AG04450 (cell line): Measurements from ENCODE around the gene DRICH1. TPM values are rescaled to one million over a fixed set of nuclear protein-coding genes. Genes with fewer than 3 reads are reported as not detected.

ENCODE experiments used
- CTCF ChIA-PET: fragments of 300-600, 350-600 bp; formaldehyde crosslinking; extraction: SDS; loops from one replicate; lab custom pipeline; 2022; ENCODE audit warnings: antibody characterized with exemption, inconsistent platforms; lab: Charles Lee
- POLR2A ChIA-PET: fragments of 350-600 bp; formaldehyde crosslinking; extraction: SDS; loops from one replicate; lab custom pipeline; 2021; ENCODE audit warnings: antibody characterized with exemption, inconsistent platforms; lab: Yijun Ruan, JAX
- DNase-seq: peaks from one replicate; pipeline ENCODE4 v3.0.0-alpha.2; 2011; ENCODE audit warnings: low read depth, low spot score
- H3K27ac ChIP-seq: one replicate; pipeline ENCODE4 v1.5.1; 2012; ENCODE audit warnings: low read depth, low read length, control low read depth
- H3K27me3 ChIP-seq: one replicate; pipeline ENCODE4 v1.6.0; 2012; ENCODE audit warnings: low read length; ENCODE audit not compliant: control insufficient read depth, insufficient read depth
- H3K4me3 ChIP-seq: 2 replicates; pipeline ENCODE4 v1.5.1; 2011; ENCODE audit warnings: mild to moderate bottlenecking, low read depth, low read length, control low read depth
- H3K9me3 ChIP-seq: 2 replicates; pipeline ENCODE4 v1.5.1; 2012; ENCODE audit warnings: low read length; ENCODE audit not compliant: control insufficient read depth, insufficient read depth
- polyA plus RNA-seq: library from polyadenylated mRNA; depleted of rRNA; stranded (reverse); fragments of >200 nt; gene quantifications from 2 replicates; pipeline ENCODE4 v1.2.3, GENCODE V29; 2011
- TF ChIP-seq, protein P1 (sequence below): IDR thresholded peaks from 2 replicates; pipeline ENCODE4 v1.5.1; 2011; ENCODE audit warnings: low read depth, low read length, control low read depth, inconsistent platforms

DRICH1 gene
- polyA plus RNA-seq, 1 experiment = 0.17 TPM

DNA sequence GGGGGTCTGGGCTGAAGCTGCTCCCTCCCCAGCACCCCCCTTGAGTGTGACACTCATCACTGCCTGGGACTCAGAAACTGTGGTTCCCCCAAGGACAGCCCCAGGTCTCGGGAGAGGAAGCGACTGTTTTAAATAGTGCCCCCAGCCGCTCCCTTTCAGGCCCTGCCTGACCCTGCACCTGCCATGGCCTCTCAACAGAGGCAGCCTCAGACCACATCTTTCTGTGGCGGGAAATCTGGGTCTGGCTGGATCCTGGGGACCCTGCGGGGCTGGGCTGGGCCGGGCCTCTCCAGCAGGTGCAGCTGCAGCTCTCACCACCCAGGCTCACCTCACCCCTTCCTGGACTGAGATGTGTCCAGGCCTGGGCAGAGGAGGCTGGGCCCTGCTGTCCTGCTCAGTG, 48.3 kb downstream of the DRICH1 start:
- ChIA-PET CTCF (interaction anchor here (1.0 kb wide), 1 partner anchor 42 kb away, joined by 3 read pairs; no protein-coding TSS in a partner anchor), POLR2A (no interaction called here)
- no peak for DNase-seq
- Histone ChIP-seq H3K9me3 (no peaks in the 10 kb centered on the region), H3K27me3 (peaks cover 18% of the 10 kb centered on the region), H3K27ac (no peak overlapping the region), H3K4me3 (no peak overlapping the region)
- TF ChIP-seq, protein P1, sequence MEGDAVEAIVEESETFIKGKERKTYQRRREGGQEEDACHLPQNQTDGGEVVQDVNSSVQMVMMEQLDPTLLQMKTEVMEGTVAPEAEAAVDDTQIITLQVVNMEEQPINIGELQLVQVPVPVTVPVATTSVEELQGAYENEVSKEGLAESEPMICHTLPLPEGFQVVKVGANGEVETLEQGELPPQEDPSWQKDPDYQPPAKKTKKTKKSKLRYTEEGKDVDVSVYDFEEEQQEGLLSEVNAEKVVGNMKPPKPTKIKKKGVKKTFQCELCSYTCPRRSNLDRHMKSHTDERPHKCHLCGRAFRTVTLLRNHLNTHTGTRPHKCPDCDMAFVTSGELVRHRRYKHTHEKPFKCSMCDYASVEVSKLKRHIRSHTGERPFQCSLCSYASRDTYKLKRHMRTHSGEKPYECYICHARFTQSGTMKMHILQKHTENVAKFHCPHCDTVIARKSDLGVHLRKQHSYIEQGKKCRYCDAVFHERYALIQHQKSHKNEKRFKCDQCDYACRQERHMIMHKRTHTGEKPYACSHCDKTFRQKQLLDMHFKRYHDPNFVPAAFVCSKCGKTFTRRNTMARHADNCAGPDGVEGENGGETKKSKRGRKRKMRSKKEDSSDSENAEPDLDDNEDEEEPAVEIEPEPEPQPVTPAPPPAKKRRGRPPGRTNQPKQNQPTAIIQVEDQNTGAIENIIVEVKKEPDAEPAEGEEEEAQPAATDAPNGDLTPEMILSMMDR = no peak

DNA sequence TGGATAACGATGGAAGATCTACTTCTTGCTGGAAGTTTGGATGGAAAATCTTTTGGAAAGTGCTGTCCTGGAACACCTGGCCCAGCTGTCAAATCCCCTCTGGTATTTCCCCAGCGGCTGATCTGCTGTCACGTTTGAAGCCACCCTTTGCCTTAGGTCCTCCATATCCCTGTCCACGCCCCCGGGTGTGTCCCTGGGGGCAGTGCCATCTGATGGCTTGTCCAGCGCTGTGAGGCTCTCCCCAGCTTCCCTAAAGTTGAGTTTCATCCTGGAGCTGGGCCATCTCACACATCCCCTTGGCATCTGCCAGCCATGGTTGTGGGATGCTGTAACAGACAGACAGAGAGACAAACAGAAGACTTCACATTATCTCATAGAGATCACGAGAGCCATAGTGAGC, 49.0 kb downstream of the DRICH1 start:
- no peak for DNase-seq
- Histone ChIP-seq H3K4me3 (no peak overlapping the region), H3K9me3 (no peaks in the 10 kb centered on the region; the same call in 1 of the 2 replicates), H3K27me3 (peaks cover 18% of the 10 kb centered on the region), H3K27ac (no peak overlapping the region)
- ChIA-PET POLR2A (no interaction called here), CTCF (interaction anchor here (1.0 to 1.1 kb wide), 2 partner anchors 8 to 42 kb away, joined by 3 to 7 read pairs; no protein-coding TSS in a partner anchor)
- TF ChIP-seq, protein P1 = no peak

DNA sequence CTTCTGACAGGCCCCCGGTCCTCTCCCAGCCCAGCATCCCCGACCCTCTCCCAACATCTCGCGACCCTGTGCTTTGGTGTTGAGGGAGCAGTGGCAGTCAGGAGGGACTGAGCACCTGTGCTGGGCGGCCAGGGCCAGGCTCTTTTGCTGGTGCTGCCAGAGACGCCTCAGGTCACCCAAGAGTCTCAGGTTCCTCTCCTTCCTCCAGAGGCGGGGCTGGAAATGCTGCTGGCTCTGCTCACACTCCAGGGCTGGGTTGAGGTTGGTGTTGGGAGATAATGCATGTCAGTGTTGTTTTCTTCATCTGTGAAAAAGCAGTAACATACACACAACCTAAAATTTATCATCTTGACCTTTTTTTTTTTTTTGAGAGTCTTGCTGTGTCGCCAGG, 50.9 kb downstream of the DRICH1 start:
- TF ChIP-seq, protein P1 = no peak
- ChIA-PET CTCF (interaction anchor here (0.6 kb wide), 2 partner anchors 312 to 407 kb away, joined by 3 to 5 read pairs; no protein-coding TSS in a partner anchor), POLR2A (no interaction called here)
- Histone ChIP-seq H3K27ac (no peak overlapping the region), H3K9me3 (no peaks in the 10 kb centered on the region; the same call in 1 of the 2 replicates), H3K4me3 (no peak overlapping the region), H3K27me3 (peaks cover 18% of the 10 kb centered on the region)
- DNase-seq = no peak

DNA sequence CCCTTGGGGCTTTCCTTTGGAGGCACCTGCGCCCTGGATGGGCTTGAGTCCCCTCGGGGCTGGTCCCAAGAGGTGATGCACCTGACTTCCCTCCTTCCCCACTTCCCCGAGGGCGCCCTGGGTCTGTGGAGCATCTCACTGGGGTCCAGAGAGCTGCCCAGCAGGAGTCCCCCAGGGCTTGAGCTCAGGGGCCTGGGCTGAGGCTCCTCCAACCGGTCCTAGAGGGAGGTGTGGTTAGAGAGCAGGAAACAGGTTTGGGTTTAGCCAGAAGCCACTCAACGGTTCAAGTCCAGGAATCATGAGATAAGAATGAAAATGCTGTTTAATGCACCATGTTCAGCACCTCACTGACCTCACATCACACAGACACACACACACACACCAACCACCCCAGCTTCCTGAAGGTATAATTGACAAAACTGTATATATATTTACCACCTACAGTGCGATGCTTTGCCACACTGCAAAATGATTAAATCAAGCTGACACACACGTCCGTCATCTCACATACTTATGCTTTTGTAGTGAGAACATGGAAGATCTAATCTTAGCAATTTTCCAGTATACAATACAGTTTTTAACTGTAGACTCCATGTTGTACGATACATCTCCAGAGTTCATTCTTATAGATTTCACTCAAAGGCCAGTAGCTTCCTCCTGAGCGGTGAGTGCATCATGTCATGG, 51.4 kb downstream of the DRICH1 start:
- H3K4me3 ChIP-seq = no peak overlapping the region
- H3K9me3 ChIP-seq = no peaks in the 10 kb centered on the region; the same call in 1 of the 2 replicates
- peaks cover 20% of the 10 kb centered on the region for H3K27me3 ChIP-seq
- ChIA-PET CTCF (no interaction called here), POLR2A (no interaction called here)
- TF ChIP-seq, protein P1 = no peak
- H3K27ac ChIP-seq = no peak overlapping the region
- no peak for DNase-seq

DNA sequence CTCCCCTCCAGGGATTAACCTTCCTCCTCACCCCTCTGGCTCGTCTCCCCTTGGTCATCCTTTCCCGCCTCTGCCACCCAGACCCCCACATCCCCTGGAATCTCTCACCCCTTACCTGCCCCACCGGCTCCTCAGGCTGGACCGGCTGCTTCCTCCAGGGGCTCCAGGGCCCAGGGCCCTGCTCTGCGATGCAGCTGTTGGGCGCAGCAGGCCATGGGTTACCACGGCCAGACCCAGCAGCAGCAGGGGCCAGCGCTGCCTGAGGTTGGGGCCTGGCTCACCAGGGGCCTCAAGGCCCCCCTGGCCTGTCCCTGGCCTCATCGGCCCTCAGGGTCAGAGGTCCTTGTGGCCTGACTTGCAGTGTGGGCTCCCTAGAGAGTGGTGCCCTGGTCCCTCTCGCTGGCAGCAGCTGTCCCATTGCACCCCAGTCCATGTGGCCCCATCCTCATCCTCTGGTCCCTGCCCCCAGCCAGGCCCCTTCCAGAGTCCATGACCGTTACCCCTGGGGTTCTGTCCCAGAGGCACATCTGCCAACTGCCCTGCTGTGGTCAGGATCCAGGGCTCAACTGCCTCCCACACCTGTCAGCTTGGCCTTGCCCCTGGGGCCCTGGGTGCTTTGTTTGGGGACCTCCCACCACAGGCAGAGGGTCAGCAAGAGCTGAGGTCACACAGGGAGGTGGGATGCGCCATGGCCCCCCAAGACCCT, 52.1 kb downstream of the DRICH1 start, which contains the start of gene IGLL1:
IGLL1 (minus strand) TSS at position 421 of the 706 bp plus-strand sequence; CDS start at position 321, 100 bp downstream.
- no peaks in the 10 kb centered on the region; the same call in 1 of the 2 replicates for H3K9me3 ChIP-seq
- ChIA-PET POLR2A (no interaction called here), CTCF (no interaction called here)
- TF ChIP-seq, protein P1 = no peak
- DNase-seq = no peak
- H3K4me3 ChIP-seq = no peak within 1 kb of the TSS
- H3K27ac ChIP-seq = no peak within 1 kb of the TSS
- peaks cover 18% of the 10 kb centered on the region for H3K27me3 ChIP-seq
